Lower leg skin (tissue), 3 donors: ENCODE measurements around the gene CNPY1.

ENCODE experiments used
- CTCF ChIP-seq, 3 donors: fragments of 450-650 bp; IDR thresholded peaks; one replicate each; pipeline ENCODE4 v1.5.1; 2016; ENCODE audit warnings: antibody characterized with exemption in 3 of 3, mild to moderate bottlenecking in 3 of 3, moderate library complexity in 2 of 3
- POLR2A ChIP-seq, 2 donors: fragments of 450-650 bp; IDR thresholded peaks; one replicate each; pipeline ENCODE4 v1.6.1; 2016 to 2017; ENCODE audit warnings: antibody characterized with exemption in 2 of 2, mild to moderate bottlenecking in 1 of 2, moderate library complexity in 1 of 2

GRCh38 chr7:155494551-155494950, 51.8 kb downstream of the CNPY1 start:
- TF ChIP-seq CTCF (IDR thresholded peaks at IDR 0.05) (no peak), POLR2A (IDR thresholded peaks at IDR 0.05) (no peak)
